ENCODE measurements around the gene CFAP299.
"Not testable (repeated sequence)": the region's sequence is repeated elsewhere in the genome, so short reads cannot be mapped to it uniquely, and the experiment has no call there.

Gene CFAP299

GRCh38 chr4:80335554-80336358, at the start of gene CFAP299:
Gene CFAP299 (plus strand): TSS chr4:80335730.
- peak; percentile 77 for FAIRE-seq
- peak; percentile 77 for DNase-seq (ENCODE audit: low spot score)

GRCh38 chr4:80286451-80286850, 49.1 kb upstream of the CFAP299 start:
- DNase-seq (ENCODE audit: low spot score) (no peak), FAIRE-seq (no peak)

GRCh38 chr4:80290665-80291064, 44.9 kb upstream of the CFAP299 start:
- not testable (repeated sequence) for DNase-seq (ENCODE audit: low spot score); FAIRE-seq

- DNase-seq (ENCODE audit: low spot score) (peak; percentile 66), FAIRE-seq (peak; percentile 95)
These were observed 41.3 kb upstream of the CFAP299 start for GRCh38 chr4:80294206-80294605.

- DNase-seq (ENCODE audit: low spot score) (no peak), FAIRE-seq (no peak)
These were observed 40.2 kb upstream of the CFAP299 start for GRCh38 chr4:80295336-80295735.

GRCh38 chr4:80295826-80296225, 39.7 kb upstream of the CFAP299 start:
- FAIRE-seq = peak; percentile 20

GRCh38 chr4:80301884-80302283, 33.6 kb upstream of the CFAP299 start:
- FAIRE-seq (no peak), DNase-seq (ENCODE audit: low spot score) (no peak)

More at GRCh38 chr4:80295826-80296225, 39.7 kb upstream of the CFAP299 start:
- no peak for DNase-seq (ENCODE audit: low spot score)

- no peak for FAIRE-seq
- DNase-seq (ENCODE audit: low spot score) = no peak
These were observed 32.8 kb upstream of the CFAP299 start for GRCh38 chr4:80302616-80303223.

GRCh38 chr4:80305466-80305865, 30.1 kb upstream of the CFAP299 start:
- DNase-seq (ENCODE audit: low spot score) = peak; percentile 66
- FAIRE-seq = peak; percentile 90

GRCh38 chr4:80306260-80306659, 29.3 kb upstream of the CFAP299 start:
- peak; percentile 67 for DNase-seq (ENCODE audit: low spot score)
- FAIRE-seq = no peak

GRCh38 chr4:80307183-80307735, 28.3 kb upstream of the CFAP299 start:
- FAIRE-seq (peak; percentile 22), DNase-seq (ENCODE audit: low spot score) (peak; percentile 51)

GRCh38 chr4:80307774-80308465, 27.6 kb upstream of the CFAP299 start:
- DNase-seq (ENCODE audit: low spot score) (peak; percentile 83), FAIRE-seq (peak; percentile 81)

GRCh38 chr4:80308466-80308822, 27.1 kb upstream of the CFAP299 start:
- FAIRE-seq (no peak), DNase-seq (ENCODE audit: low spot score) (no peak)

- peak; percentile 93 for FAIRE-seq
- DNase-seq (ENCODE audit: low spot score) = peak; percentile 88
These were observed 26.1 kb upstream of the CFAP299 start for GRCh38 chr4:80309294-80310004.

- FAIRE-seq (no peak), DNase-seq (ENCODE audit: low spot score) (no peak)
These were observed 24.4 kb upstream of the CFAP299 start for GRCh38 chr4:80311130-80311529.

GRCh38 chr4:80312124-80312523, 23.4 kb upstream of the CFAP299 start:
- FAIRE-seq (no peak), DNase-seq (ENCODE audit: low spot score) (no peak)

GRCh38 chr4:80313627-80314026, 21.9 kb upstream of the CFAP299 start:
- no peak for DNase-seq (ENCODE audit: low spot score)
- no peak for FAIRE-seq

- not testable (repeated sequence) for FAIRE-seq; DNase-seq (ENCODE audit: low spot score)
These were observed 19.7 kb upstream of the CFAP299 start for GRCh38 chr4:80315848-80316247.

- FAIRE-seq = no peak
- no peak for DNase-seq (ENCODE audit: low spot score)
These were observed 14.2 kb upstream of the CFAP299 start for GRCh38 chr4:80321341-80321740.

GRCh38 chr4:80321776-80322175, 13.8 kb upstream of the CFAP299 start:
- no peak for FAIRE-seq

GRCh38 chr4:80322716-80323115, 12.8 kb upstream of the CFAP299 start:
- DNase-seq (ENCODE audit: low spot score) (peak; percentile 49), FAIRE-seq (no peak)

More at GRCh38 chr4:80321776-80322175, 13.8 kb upstream of the CFAP299 start:
- no peak for DNase-seq (ENCODE audit: low spot score)

Data from RCC 7860 (cell line).